B cell (primary cell): ENCODE data around the gene ATP8A2. TPM values are rescaled to one million over a fixed set of nuclear protein-coding genes. Genes with fewer than 3 reads are reported as not detected.
"Not testable (repeated sequence)": the region's sequence is repeated elsewhere in the genome, so short reads cannot be mapped to it uniquely, and the experiment has no call there.

Experiments
- ATAC-seq: fragments of 200-7000 bp; cut with Tn5 transposase; one replicate; pipeline ENCODE4 v1.10.0; 2021; ENCODE audit warnings: low read depth, mild to moderate bottlenecking, moderate number of reproducible peaks, moderate library complexity
- CTCF ChIA-PET: fragments of 350-600 bp; sonication (Branson Sonifier 250); formaldehyde crosslinking; loops from one replicate; lab custom pipeline; 2021; ENCODE audit warnings: antibody characterized with exemption, inconsistent platforms; lab: Charles Lee
- POLR2A ChIA-PET: fragments of 350-600 bp; sonication (Branson Sonifier 250); formaldehyde crosslinking; loops from one replicate; lab custom pipeline; 2021; ENCODE audit warnings: antibody characterized with exemption; lab: Charles Lee
- DNase-seq: peaks from one replicate; pipeline ENCODE4 v3.0.0; 2013
- H2AFZ ChIP-seq: 2 replicates; pipeline ENCODE4 v1.6.1; 2012; ENCODE audit warnings: mild to moderate bottlenecking, low read depth, low read length; ENCODE audit not compliant: insufficient read depth, poor library complexity, severe bottlenecking
- H3K27ac ChIP-seq, 2 donors: 1 replicate in 1 of 2; 2 replicates in 1 of 2; pipeline ENCODE4 v1.5.1; 2012 to 2013; ENCODE audit warnings: low read length in 2 of 2, mild to moderate bottlenecking in 2 of 2, moderate library complexity in 1 of 2
- H3K27me3 ChIP-seq, 4 experiments: fragments of 200-600 bp in 1 of 4; sonication (generic) in 1 of 4; replicated peaks in 1 of 4; 1 replicate in 2 of 4; 2 replicates in 2 of 4; pipeline versions ENCODE4 v1.6.1 to v1.7.0; 2013 to 2016; ENCODE audit warnings: low read length in 3 of 4, mild to moderate bottlenecking in 2 of 4, mixed read lengths in 1 of 4, moderate library complexity in 1 of 4; ENCODE audit not compliant: insufficient read depth in 4 of 4, control insufficient read depth in 3 of 4; ENCODE audit errors: control extremely low read depth in 1 of 4
- H3K36me3 ChIP-seq, 2 experiments: replicated peaks in 1 of 2; 1 replicate in 1 of 2; 2 replicates in 1 of 2; pipeline versions ENCODE4 v1.6.1 to v1.7.1; 2013; ENCODE audit warnings: low read length in 1 of 2; ENCODE audit not compliant: insufficient read depth in 2 of 2, control insufficient read depth in 1 of 2; ENCODE audit errors: control extremely low read depth in 1 of 2, extremely low read depth in 1 of 2
- H3K4me1 ChIP-seq, 2 donors: fragments of 200-600 bp in 1 of 2; sonication (generic) in 1 of 2; 1 replicate in 1 of 2; 2 replicates in 1 of 2; pipeline versions ENCODE4 v1.5.1 to v1.6.1; 2013 to 2017; ENCODE audit warnings: low read length in 2 of 2; ENCODE audit not compliant: control insufficient read depth in 2 of 2, insufficient read depth in 2 of 2
- H3K4me2 ChIP-seq: replicated peaks from 2 replicates; pipeline ENCODE3; 2012; ENCODE audit warnings: mild to moderate bottlenecking, low read depth, low read length; ENCODE audit not compliant: poor library complexity, severe bottlenecking
- H3K4me3 ChIP-seq, 5 experiments: fragments of 200-600 bp in 1 of 5; sonication (generic) in 1 of 5; 1 replicate in 3 of 5; 2 replicates in 2 of 5; pipeline versions ENCODE4 v1.5.1 to v1.7.0; 2011 to 2016; ENCODE audit warnings: low read length in 4 of 5, mild to moderate bottlenecking in 4 of 5, low read depth in 2 of 5, control low read depth in 1 of 5, moderate library complexity in 1 of 5; ENCODE audit not compliant: insufficient read depth in 1 of 5; ENCODE audit errors: control extremely low read depth in 1 of 5, extremely low read depth in 1 of 5
- H3K79me2 ChIP-seq: fragments of 200-600 bp; sonication (generic); one replicate; pipeline ENCODE4 v1.6.0; 2016; ENCODE audit warnings: low read length; ENCODE audit not compliant: control insufficient read depth, insufficient read depth
- H3K9ac ChIP-seq: fragments of 200-600 bp; sonication (generic); 2 replicates; pipeline ENCODE4 v1.6.1; 2017; ENCODE audit warnings: mild to moderate bottlenecking, low read length, moderate library complexity
- H3K9me3 ChIP-seq, 3 donors: one replicate each; pipeline versions ENCODE4 v1.6.1 to v1.7.1; 2013; ENCODE audit warnings: low read length in 2 of 3; ENCODE audit not compliant: control insufficient read depth in 2 of 3, insufficient read depth in 1 of 3; ENCODE audit errors: control extremely low read depth in 1 of 3
- H4K20me1 ChIP-seq: 2 replicates; pipeline ENCODE4 v1.6.0; 2012; ENCODE audit warnings: mild to moderate bottlenecking, low read length; ENCODE audit not compliant: insufficient read depth, control insufficient read depth, poor library complexity, severe bottlenecking
- H3K27ac Mint-ChIP-seq: one replicate; pipeline ENCODE4 v1.8.0; 2021; ENCODE audit warnings: mixed read lengths
- H3K27me3 Mint-ChIP-seq: one replicate; pipeline ENCODE4 v1.8.0; 2021; ENCODE audit warnings: mixed read lengths
- H3K4me1 Mint-ChIP-seq: one replicate; pipeline ENCODE4 v1.8.0; 2021; ENCODE audit warnings: mixed read lengths
- H3K4me3 Mint-ChIP-seq: one replicate; pipeline ENCODE4 v1.8.0; 2021; ENCODE audit warnings: mixed read lengths
- H3K9me3 Mint-ChIP-seq: one replicate; pipeline ENCODE4 v1.8.0; 2022; ENCODE audit warnings: mixed read lengths; ENCODE audit not compliant: insufficient read depth
- EZH2 ChIP-seq: IDR thresholded peaks from 2 replicates; pipeline ENCODE4 v1.6.1; 2012; ENCODE audit warnings: borderline replicate concordance, low read depth, mild to moderate bottlenecking, moderate library complexity, low read length; ENCODE audit not compliant: insufficient read depth, poor library complexity, severe bottlenecking
- WGBS: methylation state at CpG from one replicate; pipeline ENCODE4 v1.1.5; 2013; ENCODE audit warnings: missing lambda C conversion rate; ENCODE audit not compliant: insufficient coverage; 5-methylcytosine and 5-hydroxymethylcytosine counted together
- intact Hi-C: fragments of 100-400 bp; cut with micrococcal nuclease; formaldehyde crosslinking; loops from one replicate; pipeline ENCODE4 v1.10.0; 2022
- polyA plus RNA-seq: library from polyadenylated mRNA; depleted of rRNA; stranded (reverse); fragments of >200 nt; gene quantifications from 2 replicates; pipeline ENCODE4 v1.2.3, GENCODE V29; 2012
- total RNA-seq, 2 donors: library from RNA; stranded (reverse); fragments of 120-200 nt in 1 of 2; gene quantifications; 1 replicate in 1 of 2; 2 replicates in 1 of 2; pipeline versions ENCODE4 v1.2.3 to v1.2.4, GENCODE V29; 2013 to 2022
- TF ChIP-seq, protein P1 (sequence below): fragments of 200-600 bp; IDR thresholded peaks from one replicate; pipeline ENCODE4 v1.8.0; 2022; ENCODE audit warnings: antibody characterized with exemption, mild to moderate bottlenecking

Gene ATP8A2
- total and polyA plus RNA-seq, 2 donors (not counting 1 experiment from before 2014, with no cell fraction given), result not detected

DNA sequence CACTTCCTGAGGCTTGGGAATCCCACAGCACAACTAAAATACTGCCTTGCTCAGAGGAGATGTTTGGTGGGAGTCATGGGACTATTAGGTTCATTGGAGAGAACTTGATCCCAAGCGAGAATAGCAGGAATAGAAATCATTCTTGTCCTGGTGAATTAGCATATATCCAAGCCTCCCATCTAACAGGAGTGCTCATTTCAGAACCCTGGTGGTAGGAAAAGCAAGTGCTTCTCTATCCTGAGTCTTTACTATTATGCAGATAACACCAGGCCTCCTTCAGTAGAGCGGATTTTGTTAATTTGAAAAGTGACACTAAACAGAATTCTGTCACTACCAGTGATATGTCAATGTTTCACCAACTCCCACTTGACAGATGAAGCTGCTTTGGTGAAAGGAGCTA, 199.5 kb downstream of the ATP8A2 start:
- no peak overlapping the region for H3K9ac ChIP-seq
- no peaks in the 10 kb centered on the region for H3K9me3 ChIP-seq
- Mint-ChIP-seq H3K9me3 (no peaks in the 10 kb centered on the region), H3K27me3 (peaks cover 26% of the 10 kb centered on the region), H3K4me1 (no peaks in the 10 kb centered on the region), H3K4me3 (no peak overlapping the region), H3K27ac (no peak overlapping the region)
- no CpG with 5 or more reads among the region's 2 CpGs for WGBS
- H2AFZ ChIP-seq, result no peak overlapping the region
- no peak overlapping the region for H3K4me3 ChIP-seq
- CTCF ChIA-PET, result interaction anchor here (0.6 to 1.5 kb wide), 2 partner anchors 1127 to 1345 kb away, joined by 4 to 6 read pairs; no protein-coding TSS in a partner anchor
- H3K27me3 ChIP-seq, result peaks cover 0 to 7% (median under 1%) of the 10 kb centered on the region in 4 experiments
- H3K4me1 ChIP-seq, result no peaks in the 10 kb centered on the region
- H3K79me2 ChIP-seq, result no peaks in the 10 kb centered on the region
- POLR2A ChIA-PET, result no interaction called here
- intact Hi-C loops, result no loop called here
- no peak for ATAC-seq
- H3K4me2 ChIP-seq, result no peak overlapping the region
- no peak overlapping the region for H3K27ac ChIP-seq
- no peaks in the 10 kb centered on the region for H3K36me3 ChIP-seq
- no peaks in the 10 kb centered on the region for H4K20me1 ChIP-seq
- no peak for TF ChIP-seq EZH2
- TF ChIP-seq, protein P1, sequence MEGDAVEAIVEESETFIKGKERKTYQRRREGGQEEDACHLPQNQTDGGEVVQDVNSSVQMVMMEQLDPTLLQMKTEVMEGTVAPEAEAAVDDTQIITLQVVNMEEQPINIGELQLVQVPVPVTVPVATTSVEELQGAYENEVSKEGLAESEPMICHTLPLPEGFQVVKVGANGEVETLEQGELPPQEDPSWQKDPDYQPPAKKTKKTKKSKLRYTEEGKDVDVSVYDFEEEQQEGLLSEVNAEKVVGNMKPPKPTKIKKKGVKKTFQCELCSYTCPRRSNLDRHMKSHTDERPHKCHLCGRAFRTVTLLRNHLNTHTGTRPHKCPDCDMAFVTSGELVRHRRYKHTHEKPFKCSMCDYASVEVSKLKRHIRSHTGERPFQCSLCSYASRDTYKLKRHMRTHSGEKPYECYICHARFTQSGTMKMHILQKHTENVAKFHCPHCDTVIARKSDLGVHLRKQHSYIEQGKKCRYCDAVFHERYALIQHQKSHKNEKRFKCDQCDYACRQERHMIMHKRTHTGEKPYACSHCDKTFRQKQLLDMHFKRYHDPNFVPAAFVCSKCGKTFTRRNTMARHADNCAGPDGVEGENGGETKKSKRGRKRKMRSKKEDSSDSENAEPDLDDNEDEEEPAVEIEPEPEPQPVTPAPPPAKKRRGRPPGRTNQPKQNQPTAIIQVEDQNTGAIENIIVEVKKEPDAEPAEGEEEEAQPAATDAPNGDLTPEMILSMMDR, result no peak
- no peak for DNase-seq

DNA sequence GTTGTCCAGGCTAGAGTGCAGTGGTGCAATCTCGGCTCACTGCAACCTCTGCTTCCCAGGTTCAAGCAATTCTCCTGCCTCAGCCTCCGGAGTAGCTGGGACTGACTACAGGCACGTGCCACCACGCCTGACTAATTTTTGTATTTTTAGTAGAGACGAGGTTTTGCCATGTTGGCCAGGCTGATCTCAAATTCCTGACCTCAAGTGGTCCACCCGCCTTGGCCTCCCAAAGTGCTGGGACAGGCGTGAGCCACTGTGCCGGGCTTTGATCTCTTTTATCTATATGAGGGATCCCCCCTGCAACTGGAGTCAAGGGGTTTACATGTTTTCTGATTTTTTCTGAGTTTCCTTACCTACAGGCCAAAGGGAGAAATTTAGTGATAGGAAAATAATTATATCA, 200.4 kb downstream of the ATP8A2 start:
- intact Hi-C loops, H3K4me3 ChIP-seq, H3K9me3 ChIP-seq, DNase-seq, H3K36me3 ChIP-seq, H3K4me3 Mint-ChIP-seq, H3K79me2 ChIP-seq, H4K20me1 ChIP-seq, H2AFZ ChIP-seq, H3K9ac ChIP-seq, H3K27ac Mint-ChIP-seq, ATAC-seq, H3K4me1 ChIP-seq, POLR2A ChIA-PET, H3K4me2 ChIP-seq, H3K9me3 Mint-ChIP-seq, H3K27ac ChIP-seq, H3K4me1 Mint-ChIP-seq, H3K27me3 ChIP-seq: not testable (repeated sequence)
- 92% methylated on average over 4 of the region's 8 CpGs for WGBS
- CTCF ChIA-PET, result interaction anchor here (0.6 to 1.3 kb wide), 2 partner anchors 1126 to 1344 kb away, joined by 4 to 5 read pairs; no protein-coding TSS in a partner anchor
- H3K27me3 Mint-ChIP-seq, result peaks cover 22% of the 10 kb centered on the region
